HG02885 (cell line): Measurements from ENCODE around the gene NOB1.
A peak's percentile ranks its signal among the peaks of the same experiment; 100 is the strongest.
"Not testable (repeated sequence)": the region's sequence is repeated elsewhere in the genome, so short reads cannot be mapped to it uniquely, and the experiment has no call there.

Source experiments
- ATAC-seq: cut with Tn5 transposase; IDR thresholded peaks from one replicate; pipeline ENCODE4 v1.9.1; 2021; ENCODE audit warnings: mild to moderate bottlenecking; ENCODE audit not compliant: unreplicated experiment, poor library complexity

Gene NOB1

DNA sequence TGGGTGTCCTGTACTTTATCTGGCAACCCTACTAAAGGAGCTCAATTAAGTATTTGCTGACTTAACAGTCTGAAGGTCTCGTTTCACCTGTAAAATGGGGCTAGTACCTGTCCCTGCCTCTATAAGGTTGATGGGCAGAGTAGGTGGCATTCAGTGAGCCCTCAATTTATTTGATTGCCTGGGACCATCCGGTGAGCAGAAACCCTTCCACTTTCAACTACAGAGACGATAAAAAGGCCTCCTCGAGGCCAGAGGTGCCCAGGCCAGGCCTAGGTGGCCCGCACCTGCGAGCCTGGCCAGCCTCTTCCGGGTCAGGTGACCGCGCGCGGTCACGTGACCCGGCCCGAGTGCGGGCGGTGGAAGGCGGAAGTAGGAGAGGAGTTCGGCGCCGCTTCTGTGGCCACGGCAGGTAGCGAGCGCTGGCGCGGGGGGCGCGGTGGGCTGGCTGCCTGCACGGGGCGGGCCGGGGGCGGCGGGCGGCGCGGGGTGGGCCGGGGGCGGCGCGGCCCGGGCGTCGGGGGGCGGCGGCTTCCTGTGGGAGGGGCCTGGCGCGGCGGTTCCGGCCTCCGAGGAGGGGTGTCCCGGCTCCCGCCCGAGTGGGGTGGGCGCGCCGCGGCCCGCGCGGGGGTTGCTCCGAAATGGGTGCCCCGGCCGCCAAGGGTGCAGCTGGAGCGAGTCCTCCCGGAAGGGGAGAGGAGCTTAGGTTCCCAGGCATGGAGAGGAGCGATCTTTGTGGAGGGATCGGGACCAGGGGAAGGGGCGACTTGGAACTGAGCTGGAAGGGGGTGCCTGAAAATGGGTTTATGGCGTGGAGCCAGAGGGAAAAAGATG, 7.5 kb upstream of the NOB1 start, which contains the start of gene WWP2:
Gene WWP2 (plus strand): TSS at position 350 of the 831 bp plus-strand sequence. CDS start 24,679 bp downstream, outside the sequence.
- peak; percentile 88 for ATAC-seq

DNA sequence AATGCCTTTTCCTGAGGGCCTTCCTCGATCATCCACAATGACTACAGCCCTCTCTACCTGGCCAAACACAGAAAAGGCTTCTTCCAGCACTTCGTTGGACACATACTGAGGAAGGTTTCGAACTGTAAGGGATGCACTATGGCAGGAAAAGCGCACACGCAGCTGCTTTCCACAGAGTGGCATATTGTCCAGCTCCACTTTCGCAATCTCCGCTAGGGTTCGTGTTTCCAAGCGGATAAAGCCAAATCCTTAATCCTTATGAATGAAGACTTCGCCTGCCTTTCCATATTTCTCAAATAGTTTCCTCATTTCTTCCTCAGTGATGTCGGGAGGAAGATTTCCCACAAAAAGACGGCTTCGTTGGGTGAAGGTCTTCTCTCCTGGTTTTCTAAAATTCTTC, 2.6 kb upstream of the NOB1 start:
- ATAC-seq, result not testable (repeated sequence)

DNA sequence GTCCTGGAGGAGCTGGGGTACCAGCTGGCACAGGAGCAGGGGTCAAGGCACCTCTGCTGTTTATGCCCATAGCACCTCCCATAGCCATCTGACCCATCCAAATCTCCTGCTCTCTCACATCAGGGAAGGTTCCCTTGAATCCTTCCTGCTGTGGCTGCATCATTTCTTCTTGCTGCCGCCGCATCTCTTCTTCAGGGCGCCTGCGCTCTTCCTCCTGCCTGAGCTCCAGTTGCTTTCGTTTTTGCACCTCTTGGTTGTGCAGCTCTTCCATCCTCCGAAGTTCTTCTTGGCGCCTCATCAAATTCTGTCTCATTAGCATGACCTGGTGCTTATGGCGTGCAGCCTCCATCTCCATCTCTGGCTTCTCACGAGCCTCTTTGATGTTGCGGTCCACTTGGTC, 2.0 kb upstream of the NOB1 start:
- no peak for ATAC-seq

DNA sequence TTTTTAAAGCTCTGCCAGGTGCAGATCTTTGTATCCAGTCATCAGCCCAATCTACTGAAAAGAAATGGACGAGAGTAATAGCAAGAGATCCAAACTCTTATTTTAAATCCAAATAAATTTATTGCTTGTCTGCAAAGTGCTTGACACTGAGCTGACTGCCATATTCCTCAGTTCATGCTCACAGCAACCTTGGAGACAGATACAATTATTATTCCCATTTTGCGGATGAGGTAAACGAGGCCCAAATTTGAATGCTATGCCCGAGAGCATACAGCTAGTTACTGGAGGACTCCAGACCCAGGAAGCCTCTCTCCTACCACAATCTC, 620 bp downstream of the NOB1 start:
- no peak for ATAC-seq

DNA sequence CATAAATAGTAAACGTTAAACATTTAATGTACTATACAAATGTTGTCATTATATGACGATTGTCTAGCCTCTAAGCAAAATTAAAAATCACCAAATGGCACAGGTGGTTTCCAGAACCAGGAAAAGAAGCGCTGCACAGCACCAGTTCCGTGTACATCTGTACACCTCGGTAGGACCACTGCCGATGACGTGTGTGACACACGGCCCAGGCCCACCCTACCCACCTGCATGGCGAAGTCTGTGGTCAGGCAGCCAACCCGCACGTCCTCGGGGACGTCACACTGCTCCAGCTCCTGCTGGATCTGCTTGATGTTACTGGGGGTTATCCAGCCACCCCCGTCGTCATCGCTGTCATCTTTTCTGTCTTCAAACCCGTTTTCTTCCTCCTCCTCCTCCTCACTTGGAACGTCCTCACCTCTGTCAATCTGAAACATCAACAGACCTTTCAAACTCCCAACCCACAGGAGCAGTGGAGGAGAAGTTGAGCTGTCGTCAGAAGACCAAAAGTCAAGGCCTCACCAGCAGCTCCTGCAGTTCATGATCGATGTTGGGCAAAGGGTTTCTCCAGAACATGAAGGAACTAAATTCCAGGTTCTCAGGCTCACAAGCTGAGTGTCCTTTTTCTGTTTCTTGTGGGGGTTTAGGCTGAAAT, 5.9 kb downstream of the NOB1 start:
- ATAC-seq, result no peak

DNA sequence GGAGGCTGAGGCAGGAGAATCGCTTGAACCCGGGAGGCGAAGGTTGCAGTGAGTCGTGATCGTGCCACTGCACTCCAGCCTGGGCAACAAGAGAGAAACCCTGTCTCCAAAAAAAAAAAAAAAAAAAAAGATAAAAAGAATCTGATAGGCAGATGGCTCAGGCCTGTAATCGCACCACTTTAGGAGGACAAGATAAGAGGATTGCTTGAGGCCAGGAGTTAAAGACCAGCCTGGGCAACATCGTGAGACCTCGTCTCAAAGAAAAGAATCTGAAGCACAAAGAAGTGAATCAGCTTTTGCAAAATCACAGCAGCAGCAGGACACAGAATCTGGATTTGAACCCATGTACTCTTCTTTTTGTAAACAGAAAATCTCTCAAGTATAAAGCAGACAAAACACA, 7.6 kb downstream of the NOB1 start:
- no peak for ATAC-seq

DNA sequence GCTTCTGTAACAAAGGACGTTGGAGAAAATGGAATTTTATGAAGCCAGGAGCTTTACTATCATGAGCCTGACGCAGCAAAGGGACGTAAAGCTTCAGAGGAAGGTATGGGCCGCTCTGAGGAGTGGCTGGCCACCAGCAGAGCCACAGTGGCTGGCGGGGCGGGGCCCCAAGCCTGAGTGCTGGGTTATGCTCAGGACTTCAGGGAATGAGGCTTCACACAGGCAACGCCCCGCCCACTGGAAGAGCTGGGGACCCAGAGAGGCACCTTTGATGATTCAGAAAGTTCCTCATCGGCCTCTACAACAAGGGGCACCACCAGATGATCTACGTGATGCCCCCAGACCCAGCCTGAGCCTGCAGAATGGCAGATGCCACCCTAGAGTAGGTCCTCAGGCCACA, 8.8 kb downstream of the NOB1 start:
- ATAC-seq, result no peak

DNA sequence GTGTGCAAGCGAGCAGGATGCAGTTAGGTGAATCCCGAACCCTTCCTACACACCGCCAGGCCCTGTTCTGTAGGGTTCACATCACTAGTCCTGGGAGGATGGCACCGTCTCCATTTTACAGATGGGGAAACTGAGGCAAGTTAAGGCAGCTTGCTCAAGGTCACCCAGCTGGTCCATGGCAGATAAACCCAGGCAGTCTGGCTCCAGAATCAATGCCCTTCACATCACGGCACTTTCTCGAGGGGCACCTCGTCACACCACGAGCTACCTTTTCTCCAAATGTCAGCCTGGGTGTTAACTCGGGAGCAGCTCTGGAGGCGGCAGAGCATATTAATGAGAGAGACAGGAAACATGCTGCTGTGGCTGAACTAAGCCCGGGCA, 9.5 kb downstream of the NOB1 start:
- no peak for ATAC-seq

DNA sequence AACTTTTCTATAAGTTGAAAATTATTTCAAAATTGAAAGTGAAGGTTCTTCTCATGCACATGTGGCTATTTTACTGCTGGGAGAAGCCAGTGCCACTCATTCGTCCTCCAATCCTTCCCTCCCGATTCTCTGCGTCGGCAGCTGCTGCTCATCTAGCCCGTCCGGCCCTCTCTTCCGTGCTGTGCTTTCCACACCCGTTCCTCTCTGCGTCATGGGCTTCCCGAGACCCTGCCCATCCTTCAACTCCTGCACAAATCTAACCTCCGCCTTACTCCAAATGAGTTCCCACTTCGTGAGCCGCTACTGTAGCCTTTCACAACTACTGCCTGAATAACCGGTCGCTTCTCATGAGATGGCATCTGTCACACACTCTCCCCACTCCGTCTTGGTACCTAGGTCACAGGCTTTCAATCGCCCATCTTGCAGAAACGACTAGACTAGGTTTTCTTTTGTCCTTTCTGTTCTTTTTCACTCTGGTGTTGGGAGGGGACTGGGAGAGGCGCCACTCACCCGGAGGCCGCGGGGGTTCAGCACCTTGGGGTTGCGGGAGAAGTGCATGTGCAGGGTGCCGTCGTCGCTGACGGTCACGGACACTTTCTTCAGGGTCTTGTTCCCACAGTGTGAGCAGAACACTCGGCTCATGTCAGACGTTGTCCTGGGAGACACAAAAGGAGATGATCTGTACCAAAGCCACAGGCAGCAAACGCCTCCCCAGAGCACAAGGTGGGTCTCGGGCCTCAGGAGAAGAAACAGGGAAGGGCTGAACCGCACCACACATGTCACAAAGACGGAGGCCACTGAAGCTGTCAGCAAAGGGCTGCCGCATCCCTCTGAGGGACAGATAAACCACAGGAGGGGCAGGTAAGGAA, 10.1 kb downstream of the NOB1 start:
- ATAC-seq, result no peak

DNA sequence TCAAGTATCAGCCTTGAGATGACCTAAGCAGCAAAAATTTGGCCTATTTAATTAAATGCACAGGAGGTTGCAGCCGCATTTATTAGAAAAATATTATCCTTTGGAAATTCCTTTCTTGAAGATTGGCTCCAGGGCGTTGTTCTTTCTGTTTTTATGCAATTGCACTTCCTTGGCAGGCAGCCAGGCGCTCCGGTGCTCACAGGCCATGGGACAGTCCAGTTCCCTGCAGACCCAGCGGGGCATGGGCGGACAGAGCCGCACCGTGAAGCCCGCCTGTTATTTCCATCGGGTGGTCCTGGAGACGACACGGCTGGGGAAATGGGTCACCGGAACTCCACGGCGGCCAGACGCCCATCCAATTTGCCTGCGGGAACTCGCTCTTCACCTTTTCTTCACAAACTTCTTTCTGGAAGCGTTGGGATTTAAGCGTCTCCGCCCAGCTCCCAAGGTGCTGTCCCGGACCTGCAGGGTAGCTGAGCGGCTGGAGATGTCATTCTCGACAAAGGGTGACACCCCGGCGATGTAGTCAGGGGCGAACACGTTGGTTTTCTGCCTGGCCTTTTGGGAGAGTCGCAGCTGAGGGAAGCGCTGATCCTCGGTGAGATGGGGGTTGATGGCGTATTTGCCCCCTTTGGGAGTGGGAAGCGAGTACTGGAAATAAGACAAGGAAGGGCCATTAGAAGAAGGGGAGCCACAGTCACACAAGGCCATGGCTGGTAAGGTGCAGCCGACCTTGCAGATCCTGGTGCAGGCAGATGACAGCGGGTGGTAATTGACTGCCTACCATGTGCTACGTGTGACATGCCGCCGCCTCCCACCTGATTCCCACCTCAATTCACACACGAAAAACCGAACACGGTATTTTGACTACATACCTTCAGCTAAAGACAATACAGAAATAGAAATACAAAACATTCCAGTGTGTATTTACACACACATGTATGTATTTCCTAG, 12.5 kb downstream of the NOB1 start:
- ATAC-seq, result no peak

DNA sequence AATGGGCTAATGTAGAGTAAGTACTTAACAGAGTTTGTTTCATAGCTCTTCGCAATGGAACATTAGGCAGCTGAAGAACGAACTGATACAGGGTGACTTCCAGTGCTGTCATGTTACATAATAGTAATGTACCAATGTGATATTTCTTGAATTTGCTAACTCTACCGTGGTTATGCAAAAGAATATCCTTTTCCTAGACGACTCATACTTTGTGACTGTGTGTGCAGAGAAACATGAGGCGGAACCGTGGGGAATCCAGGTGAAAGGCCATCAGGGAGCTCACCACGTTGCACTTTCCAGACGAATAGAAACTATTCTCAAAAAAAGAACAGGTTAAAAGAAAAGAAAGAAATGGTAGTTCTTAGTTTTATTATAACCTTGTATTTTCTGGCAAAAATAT, 13.2 kb downstream of the NOB1 start:
- ATAC-seq, result no peak

DNA sequence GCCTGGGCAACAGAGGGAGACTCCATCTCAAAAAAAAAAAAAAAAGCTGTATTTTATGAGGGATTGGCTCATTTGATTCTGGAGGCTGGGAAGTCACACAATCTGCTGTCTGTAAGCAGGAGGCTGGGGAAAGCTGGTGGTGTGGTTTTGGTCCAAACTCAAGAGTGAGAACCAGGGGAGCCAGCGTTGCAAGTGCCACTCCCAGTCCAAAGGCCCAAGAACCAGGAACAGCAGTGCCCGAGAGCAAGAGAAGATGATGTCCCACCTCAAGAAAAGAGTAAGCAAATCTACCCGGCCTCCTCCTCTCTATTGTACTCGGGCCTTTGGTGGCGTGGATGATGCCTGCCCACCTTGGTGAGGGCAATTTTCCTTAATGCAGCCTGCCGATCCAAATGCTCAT, 22.6 kb downstream of the NOB1 start:
- ATAC-seq, result no peak

DNA sequence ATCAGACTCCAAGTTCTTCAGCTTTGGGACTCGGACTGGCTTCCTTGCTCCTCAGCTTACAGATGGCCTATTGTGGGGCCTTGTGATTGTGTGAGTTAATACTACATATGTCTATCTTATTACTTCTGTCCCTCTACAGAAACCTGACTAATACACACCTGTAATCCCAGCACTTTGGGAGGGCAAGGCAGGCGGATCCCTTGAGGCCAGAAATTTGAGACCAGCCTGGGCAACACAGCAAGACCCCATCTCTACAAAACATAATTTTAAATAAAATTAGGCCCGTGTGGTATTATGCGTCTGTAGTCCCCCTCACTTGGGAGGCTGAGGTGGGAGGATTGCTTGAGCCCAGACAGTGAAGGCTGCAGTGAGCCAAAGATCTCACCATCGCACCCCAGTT, 23.4 kb downstream of the NOB1 start:
- not testable (repeated sequence) for ATAC-seq

DNA sequence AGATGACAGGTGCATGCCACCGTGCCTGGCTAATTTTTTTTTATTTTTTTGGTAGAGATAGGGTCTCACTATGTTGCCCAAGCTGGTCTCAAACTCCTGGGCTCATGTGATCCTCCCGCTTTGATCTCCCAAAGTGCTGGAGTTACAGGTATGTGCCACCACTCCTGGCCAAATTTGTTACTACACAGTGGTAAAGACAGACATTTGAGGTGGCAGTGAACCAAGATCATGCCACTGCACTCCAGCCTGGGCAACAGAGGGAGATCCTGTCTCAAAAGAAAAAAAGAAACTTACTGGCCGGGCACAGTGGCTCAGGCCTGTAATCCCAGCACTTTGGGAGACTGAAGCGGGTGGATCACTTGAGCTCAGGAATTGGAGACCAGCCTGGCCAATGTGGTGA, 25.7 kb downstream of the NOB1 start:
- ATAC-seq, result not testable (repeated sequence)

DNA sequence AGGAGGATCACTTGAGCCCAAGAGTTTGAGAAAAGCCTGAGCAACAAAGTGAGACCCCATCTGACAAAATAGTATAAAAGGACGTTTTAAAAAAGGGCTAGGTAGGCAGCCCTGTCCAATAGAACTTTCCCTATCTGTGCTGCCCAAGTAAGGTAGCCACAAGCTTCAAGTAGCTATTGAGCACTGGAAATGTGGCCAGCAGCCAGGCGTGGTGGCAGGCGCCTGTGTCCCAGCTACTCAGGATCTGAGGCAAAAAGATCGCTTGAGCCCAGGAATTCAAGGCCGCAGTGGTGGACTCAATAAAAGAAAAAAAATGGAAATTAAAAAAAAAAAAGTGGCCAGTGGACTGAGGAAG, 26.8 kb downstream of the NOB1 start:
- no peak for ATAC-seq

DNA sequence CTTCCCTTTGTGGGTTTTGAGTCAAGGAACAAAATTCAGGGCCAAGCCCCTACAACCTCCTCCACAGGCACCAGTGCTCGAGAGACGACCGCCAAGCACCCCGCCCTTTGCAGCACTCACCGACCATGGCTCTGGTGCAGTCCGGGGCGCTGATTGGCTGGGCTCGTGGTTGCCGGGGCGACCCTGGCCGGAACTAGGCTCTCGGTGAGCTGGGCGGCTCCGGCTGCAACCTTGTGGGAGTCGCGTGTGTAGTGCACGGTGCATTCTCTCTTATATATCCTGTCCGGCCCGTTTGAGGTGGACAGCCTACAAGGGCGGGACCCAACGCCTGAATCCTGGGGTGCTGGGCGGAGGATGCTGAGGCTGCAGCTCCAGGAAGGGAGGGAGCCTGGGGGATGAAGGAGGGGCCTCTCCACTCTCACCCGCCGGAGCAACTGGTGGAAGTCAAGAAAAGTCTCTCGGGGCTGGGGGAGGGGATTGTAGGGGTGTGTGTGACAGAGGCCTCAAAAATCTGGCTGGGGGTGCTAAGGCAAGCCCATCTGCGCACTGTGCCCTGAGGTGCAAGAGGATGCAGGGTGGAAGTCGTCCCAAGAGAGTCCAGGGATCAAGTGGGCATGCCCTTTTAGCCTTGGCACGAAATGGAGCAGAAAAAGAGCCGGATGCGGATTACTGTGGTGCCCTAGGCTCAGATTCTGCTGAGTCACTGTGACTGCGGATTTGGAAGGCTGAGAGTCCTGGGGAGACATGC, 28.2 kb downstream of the NOB1 start, which contains the start of gene NQO1:
Gene NQO1 (minus strand): TSS at position 248 of the 748 bp plus-strand sequence. CDS start 121 bp downstream, at position 127.
- peak; percentile 99 for ATAC-seq

DNA sequence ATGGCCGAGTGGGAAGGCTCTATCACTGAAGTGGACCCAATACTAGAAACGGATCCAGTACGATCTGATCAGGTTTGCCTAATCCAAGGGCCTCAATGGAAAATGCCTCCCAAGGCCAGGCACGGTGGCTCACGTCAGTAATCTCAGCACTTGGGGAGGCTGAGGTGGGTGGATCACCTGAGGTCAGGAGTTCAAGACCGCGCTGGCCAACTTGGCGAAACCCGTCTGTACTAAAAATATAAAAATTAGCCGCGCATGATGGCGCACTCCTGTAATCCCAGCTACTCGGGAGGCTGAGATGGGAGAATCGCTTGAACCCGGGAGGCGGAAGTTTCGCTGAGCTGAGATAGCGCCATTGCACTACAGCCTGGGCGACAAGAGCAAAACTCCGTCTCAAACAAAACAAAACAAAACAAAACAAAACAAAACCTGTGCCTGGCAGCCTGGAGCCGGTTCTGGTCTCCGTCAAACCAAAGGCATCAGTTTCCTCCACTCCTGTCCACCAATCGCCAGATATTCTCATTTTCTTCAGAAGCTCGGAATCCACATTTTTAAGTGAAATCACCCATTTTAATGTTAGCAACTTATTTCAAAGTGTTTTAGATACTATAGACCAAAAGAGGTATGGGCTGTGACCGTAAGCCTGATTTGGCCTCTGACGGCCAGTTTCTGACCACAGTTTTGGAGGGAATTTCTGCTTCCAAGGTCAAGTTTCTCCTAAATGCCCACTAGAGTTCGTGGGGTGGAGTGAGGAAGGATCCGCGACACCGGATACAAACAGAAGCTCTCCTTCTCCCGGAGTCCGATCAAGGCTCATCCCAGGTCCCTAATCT, 29.0 kb downstream of the NOB1 start:
- ATAC-seq, result no peak

DNA sequence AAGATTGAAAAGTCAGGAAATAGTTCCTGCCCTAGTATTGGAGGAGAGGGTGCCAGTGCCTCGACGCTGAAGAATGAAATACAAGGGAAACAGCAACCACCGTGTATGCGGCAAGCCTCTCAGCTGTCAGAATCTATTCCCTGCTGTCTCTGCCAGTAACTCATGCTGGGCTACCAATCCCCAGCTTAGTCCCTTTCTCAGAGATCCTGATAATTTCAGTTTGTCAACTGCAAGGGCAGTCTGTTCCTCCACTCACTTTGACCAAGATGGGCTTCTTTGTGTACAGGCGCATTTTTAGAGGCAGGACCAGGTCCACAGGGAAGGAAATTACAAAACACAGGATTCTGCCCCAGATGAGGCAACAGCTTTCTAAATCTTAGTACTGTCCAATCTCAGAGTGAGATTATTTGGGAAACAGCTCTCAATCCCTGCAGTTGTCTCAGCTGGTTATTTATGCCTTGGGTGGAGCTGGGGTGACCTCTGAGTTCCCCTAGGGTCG, 29.7 kb downstream of the NOB1 start:
- no peak for ATAC-seq
